Stimulated activated CD4-positive, alpha-beta T cell treated with anti-CD3 and anti-CD28 coated beads, Interleukin-12 subunit alpha, Interleukin-12 subunit beta, amount 100 ng/mL, for 4 hours (primary cell): Measurements from ENCODE around the gene GIMAP1.
"Not testable (repeated sequence)": the region's sequence is repeated elsewhere in the genome, so short reads cannot be mapped to it uniquely, and the experiment has no call there.

Experiments used
- DNase-seq: peaks from one replicate; pipeline ENCODE4 v3.0.0-alpha.2; 2020

GIMAP1 gene

GRCh38 chr7:150716368-150716767 lies at the start of gene GIMAP1:
Gene GIMAP1 (plus strand): TSS chr7:150716613. CDS start chr7:150719048, 2,435 bp downstream.
- DNase-seq = peak; percentile 50

- peak; percentile 48 for DNase-seq
Measured at GRCh38 chr7:150668472-150668911, 47.9 kb upstream of the GIMAP1 start.

GRCh38 chr7:150668977-150669376 lies 47.4 kb upstream of the GIMAP1 start:
- DNase-seq = no peak

- DNase-seq = not testable (repeated sequence)
Measured at GRCh38 chr7:150671798-150672585, 44.4 kb upstream of the GIMAP1 start.

- no peak for DNase-seq
Measured at GRCh38 chr7:150675714-150676113, 40.7 kb upstream of the GIMAP1 start.

GRCh38 chr7:150676276-150676675 lies 40.1 kb upstream of the GIMAP1 start:
- DNase-seq = not testable (repeated sequence)

- not testable (repeated sequence) for DNase-seq
Measured at GRCh38 chr7:150676854-150677253, 39.6 kb upstream of the GIMAP1 start.

- not testable (repeated sequence) for DNase-seq
Measured at GRCh38 chr7:150678601-150679000, 37.8 kb upstream of the GIMAP1 start.

GRCh38 chr7:150680364-150680763 lies 36.0 kb upstream of the GIMAP1 start:
- DNase-seq = not testable (repeated sequence)

- no peak for DNase-seq
Measured at GRCh38 chr7:150685219-150686029, 31.0 kb upstream of the GIMAP1 start, which contains the start of gene GIMAP2. Gene GIMAP2 (plus strand): TSS chr7:150685706. CDS start chr7:150687060, 1,354 bp downstream.

GRCh38 chr7:150686030-150686631 lies 30.3 kb upstream of the GIMAP1 start:
- no peak for DNase-seq

GRCh38 chr7:150688630-150689029 lies 27.8 kb upstream of the GIMAP1 start:
- no peak for DNase-seq

GRCh38 chr7:150695654-150696053 lies 20.8 kb upstream of the GIMAP1 start:
- DNase-seq = no peak

GRCh38 chr7:150703209-150703608 lies 13.2 kb upstream of the GIMAP1 start:
- no peak for DNase-seq

GRCh38 chr7:150715293-150715692 lies 1.1 kb upstream of the GIMAP1 start:
- no peak for DNase-seq

- DNase-seq = no peak
Measured at GRCh38 chr7:150715738-150716137, 675 bp upstream of the GIMAP1 start.

- DNase-seq = no peak
Measured at GRCh38 chr7:150716939-150717338, 526 bp downstream of the GIMAP1 start.

GRCh38 chr7:150717814-150718420 lies 1.5 kb downstream of the GIMAP1 start:
- no peak for DNase-seq

- DNase-seq = no peak
Measured at GRCh38 chr7:150719436-150719835, 3.0 kb downstream of the GIMAP1 start.

GRCh38 chr7:150719960-150720891 lies 3.8 kb downstream of the GIMAP1 start:
- no peak for DNase-seq

GRCh38 chr7:150721970-150722373 lies 5.6 kb downstream of the GIMAP1 start:
- no peak for DNase-seq
